K562 (cell line): ENCODE results near the gene ESR2. TPM values are rescaled to one million over a fixed set of nuclear protein-coding genes. Genes with fewer than 3 reads are reported as not detected.

Experiments used
- BCLAF1 ChIP-seq, 2 experiments: fragments of 450-650 bp in 1 of 2; IDR thresholded peaks; 2 replicates each; pipeline ENCODE4 v1.6.1; 2011 to 2017; ENCODE audit warnings: low read depth in 2 of 2, antibody characterized with exemption in 1 of 2, borderline replicate concordance in 1 of 2, low read length in 1 of 2, mild to moderate bottlenecking in 1 of 2, mixed read lengths in 1 of 2; ENCODE audit not compliant: control insufficient read depth in 1 of 2
- CGGBP1 ChIP-seq: fragments of 250-450 bp; sonication (Bioruptor Pico); IDR thresholded peaks from 2 replicates; pipeline ENCODE4 v1.9.0; 2021; ENCODE audit warnings: mild to moderate bottlenecking
- CHCHD3 ChIP-seq: fragments of 250-450 bp; sonication (Bioruptor Pico); IDR thresholded peaks from 2 replicates; pipeline ENCODE4 v2.1.2; 2022; ENCODE audit warnings: mild to moderate bottlenecking
- CXXC5 ChIP-seq: fragments of 250-450 bp; sonication (Bioruptor Pico); IDR thresholded peaks from 2 replicates; pipeline ENCODE4 v1.8.0; 2022; ENCODE audit warnings: inconsistent platforms, mild to moderate bottlenecking, moderate library complexity
- DMBX1 ChIP-seq: fragments of 250-450 bp; sonication (Bioruptor Pico); IDR thresholded peaks from 2 replicates; pipeline ENCODE4 v1.8.0; 2022; ENCODE audit warnings: inconsistent platforms, mild to moderate bottlenecking, moderate library complexity, borderline replicate concordance
- ETS1 ChIP-seq: conservative IDR thresholded peaks from 2 replicates; pipeline ENCODE4 v1.6.1; 2011; ENCODE audit warnings: low read depth, mild to moderate bottlenecking, low read length; ENCODE audit not compliant: control insufficient read depth
- FOXK1 ChIP-seq: sonication (generic); formaldehyde crosslinking; IDR thresholded peaks from 2 replicates; pipeline ENCODE4 v1.8.0; 2022; ENCODE audit warnings: missing genetic modification reagents, mild to moderate bottlenecking, borderline replicate concordance
- GTF2E2 ChIP-seq: fragments of 200-800 bp; sonication (Bioruptor generic); IDR thresholded peaks from 2 replicates; pipeline ENCODE4 v1.6.1; 2016; ENCODE audit warnings: missing genetic modification characterization, missing compliant biosample characterization
- HDAC2 ChIP-seq: fragments of 450-650 bp; IDR thresholded peaks from 2 replicates; pipeline ENCODE4 v1.6.1; 2016; ENCODE audit warnings: mild to moderate bottlenecking
- MCM5 ChIP-seq: fragments of 450-650 bp; IDR thresholded peaks from 2 replicates; pipeline ENCODE4 v1.6.1; 2016; ENCODE audit warnings: low read depth
- MCM7 ChIP-seq, 2 experiments: fragments of 450-650 bp; IDR thresholded peaks; 2 replicates each; pipeline ENCODE4 v1.6.1; 2016 to 2018
- PML ChIP-seq: IDR thresholded peaks from 2 replicates; pipeline ENCODE4 v1.6.1; 2012; ENCODE audit warnings: low read length, inconsistent platforms
- POU5F1 ChIP-seq: fragments of 150-350 bp; IDR thresholded peaks from 2 replicates; pipeline ENCODE4 v1.6.1; 2014; ENCODE audit warnings: borderline replicate concordance, low read length, low read depth, mild to moderate bottlenecking; ENCODE audit not compliant: partially characterized antibody
- STAT5A ChIP-seq: IDR thresholded peaks from 2 replicates; pipeline ENCODE4 v1.6.1; 2012; ENCODE audit warnings: low read length, inconsistent platforms, borderline replicate concordance
- TAF9B ChIP-seq: fragments of 450-650 bp; IDR thresholded peaks from 2 replicates; pipeline ENCODE4 v1.6.1; 2018; ENCODE audit warnings: mild to moderate bottlenecking; ENCODE audit not compliant: partially characterized antibody
- TAL1 ChIP-seq: fragments of 450-650 bp; IDR thresholded peaks from 2 replicates; pipeline ENCODE4 v1.6.1; 2016; ENCODE audit warnings: mild to moderate bottlenecking
- THRAP3 ChIP-seq: fragments of 450-650 bp; IDR thresholded peaks from 2 replicates; pipeline ENCODE4 v1.6.1; 2016; ENCODE audit warnings: mild to moderate bottlenecking, inconsistent platforms, borderline replicate concordance
- VEZF1 ChIP-seq: fragments of 200-800 bp; sonication (Bioruptor generic); IDR thresholded peaks from 2 replicates; pipeline ENCODE4 v1.6.1; 2017; ENCODE audit warnings: missing genetic modification characterization, missing compliant biosample characterization
- ZKSCAN1 ChIP-seq: fragments of 150-350 bp; IDR thresholded peaks from 2 replicates; pipeline ENCODE4 v1.6.1; 2016; ENCODE audit warnings: low read depth, low read length
- ZNF232 ChIP-seq: sonication (generic); formaldehyde crosslinking; IDR thresholded peaks from 2 replicates; pipeline ENCODE4 v1.8.0; 2022; ENCODE audit warnings: mild to moderate bottlenecking, missing genetic modification reagents
- polyA plus RNA-seq, 8 experiments: library from polyadenylated mRNA; depleted of rRNA in 4 of 8; stranded (reverse) in 5 of 8; unstranded in 3 of 8; fragments of >200 nt; fragmentation: Nextera tagmentation in 2 of 8; fragmentation: Illumina TruSeq in 1 of 8; extraction: Ambion mirVana in 2 of 8; extraction: Trizol in 1 of 8; gene quantifications; 2 replicates each; pipeline versions ENCODE4 v1.2.1 to v1.2.3, GENCODE V29; 2011 to 2014; ENCODE audit warnings: inconsistent platforms in 1 of 8, missing spikeins in 1 of 8
- total RNA-seq, 7 experiments: library from RNA; depleted of rRNA in 6 of 7; stranded (reverse); fragments of >200 nt in 6 of 7; fragmentation: Illumina TruSeq in 2 of 7; extraction: Trizol in 2 of 7; gene quantifications; 2 replicates each; pipeline versions ENCODE4 v1.2.1 to v1.2.3, GENCODE V29; 2011 to 2021; ENCODE audit warnings: low replicate concordance in 1 of 7

ESR2 gene
- total and polyA plus RNA-seq, 9 of the 15 experiments (the other 6 are each of a cell fraction or from before 2014, with no cell fraction given): 0.07 to 3.8 (median 2.0) TPM

GRCh38 chr14:64279704-64280668, 14.2 kb downstream of the ESR2 start (continued):
- TF ChIP-seq BCLAF1 (IDR thresholded peaks at IDR 0.05; ENCODE audit: borderline replicate concordance in 1 of 2, control insufficient read depth in 1 of 2, low read depth in 2 of 2, low read length in 1 of 2): no peak
- TF ChIP-seq TAF9B: no peak
- no peak for TF ChIP-seq MCM7 (IDR thresholded peaks at IDR 0.05)
- no peak for TF ChIP-seq ETS1
- TF ChIP-seq CHCHD3 (CRISPR knock-in tag): no peak
- TF ChIP-seq THRAP3: no peak
- TF ChIP-seq PML: peak; percentile 64; the same call in 1 of the 2 replicates
- TF ChIP-seq FOXK1 (CRISPR knock-in tag): no peak
- TF ChIP-seq STAT5A: peak; percentile 88
- TF ChIP-seq GTF2E2 (tag): no peak
- TF ChIP-seq ZKSCAN1: no peak
- TF ChIP-seq MCM5: no peak
- no peak for TF ChIP-seq CGGBP1
- peak; percentile 69 for TF ChIP-seq CXXC5 (CRISPR knock-in tag)
- no peak for TF ChIP-seq ZNF232
- no peak for TF ChIP-seq DMBX1 (CRISPR knock-in tag)
- TF ChIP-seq VEZF1 (CRISPR knock-in tag): peak; percentile 40; the same call in 1 of the 2 replicates
- TF ChIP-seq TAL1: peak; percentile 75
- no peak for TF ChIP-seq POU5F1
- TF ChIP-seq HDAC2: 0 out of 2 replicates have a peak, but pooled peaks have one; percentile 24
